GM12878 (cell line): Measurements from ENCODE around the gene PRMT7. TPM values are rescaled to one million over a fixed set of nuclear protein-coding genes. Genes with fewer than 3 reads are reported as not detected.

Experiments
- ATAC-seq: fragments of 200-7000 bp; cut with Tn5 transposase; 3 replicates; pipeline ENCODE4 v1.9.1; 2020; ENCODE audit warnings: mild to moderate bottlenecking, moderate library complexity
- BruUV-seq: library from RNA; stranded (reverse); fragments of 400-500 nt; replicated peaks from 2 replicates; lab custom pipeline; 2021; lab: Mats Ljungman, UMichigan
- CTCF ChIA-PET: fragments of 300-600 bp; sonication (Branson Sonifier 250); formaldehyde crosslinking; extraction: SDS; loops from one replicate; lab custom pipeline; 2021; ENCODE audit warnings: inconsistent platforms; lab: Yijun Ruan, JAX
- POLR2A ChIA-PET: fragments of 350-600 bp; formaldehyde crosslinking; extraction: SDS; loops from one replicate; lab custom pipeline; 2021; ENCODE audit warnings: inconsistent platforms; lab: Charles Lee
- RAD21 ChIA-PET: fragments of 300-600 bp; sonication (Branson Sonifier 250); formaldehyde crosslinking; loops from one replicate; lab custom pipeline; 2023; ENCODE audit warnings: antibody characterized with exemption; ENCODE audit not compliant: unreplicated experiment; lab: Charles Lee
- SMC1A ChIA-PET: fragments of 300-600 bp; sonication (Branson Sonifier 250); formaldehyde crosslinking; loops from one replicate; lab custom pipeline; 2023; ENCODE audit not compliant: unreplicated experiment, uncharacterized antibody; lab: Charles Lee
- DNase-seq: peaks from one replicate; pipeline ENCODE4 v3.0.0-alpha.2; 2011; ENCODE audit warnings: low read depth, low spot score
- FAIRE-seq: peaks from 3 replicates; lab custom pipeline; 2011; peaks lifted over from hg19 to GRCh38; lab: Jason Lieb, UNC
- H2AFZ ChIP-seq: 2 replicates; pipeline ENCODE4 v1.6.0; 2011; ENCODE audit warnings: low read depth, low read length, control low read depth; ENCODE audit not compliant: control insufficient read depth
- H3K27ac ChIP-seq: 2 replicates; pipeline ENCODE4 v1.5.1; 2011; ENCODE audit warnings: control low read depth; ENCODE audit not compliant: control insufficient read depth, insufficient read depth
- H3K27me3 ChIP-seq, 2 experiments: replicated peaks in 1 of 2; 2 replicates each; pipeline versions ENCODE4 v1.6.0 to v1.6.1; 2011; ENCODE audit warnings: low read length in 1 of 2; ENCODE audit not compliant: control insufficient read depth in 2 of 2, insufficient read depth in 2 of 2
- H3K36me3 ChIP-seq, 2 experiments: 2 replicates each; pipeline ENCODE4 v1.5.1; 2011; ENCODE audit warnings: low read length in 1 of 2; ENCODE audit not compliant: control insufficient read depth in 2 of 2, insufficient read depth in 2 of 2
- H3K4me1 ChIP-seq: 2 replicates; pipeline ENCODE4 v1.6.1; 2011; ENCODE audit warnings: mild to moderate bottlenecking, low read length, moderate library complexity, mixed read lengths; ENCODE audit not compliant: control insufficient read depth, insufficient read depth
- H3K4me2 ChIP-seq: 2 replicates; pipeline ENCODE4 v1.6.0; 2011; ENCODE audit warnings: control low read depth; ENCODE audit not compliant: control insufficient read depth, insufficient read depth
- H3K4me3 ChIP-seq: fragments of 200-600 bp; sonication (generic); 2 replicates; pipeline ENCODE4 v1.5.1; 2016
- H3K79me2 ChIP-seq: 2 replicates; pipeline ENCODE4 v1.6.0; 2011; ENCODE audit warnings: low read length; ENCODE audit not compliant: control insufficient read depth, insufficient read depth
- H3K9ac ChIP-seq: 2 replicates; pipeline ENCODE4 v1.8.0; 2011; ENCODE audit warnings: low read length, control low read depth, mixed read lengths; ENCODE audit not compliant: control insufficient read depth, insufficient read depth
- H3K9me3 ChIP-seq: replicated peaks from 3 replicates; pipeline ENCODE4 v1.5.1; 2011; ENCODE audit warnings: mild to moderate bottlenecking, low read length; ENCODE audit not compliant: control insufficient read depth, insufficient read depth
- H4K20me1 ChIP-seq: 2 replicates; pipeline ENCODE4 v1.6.0; 2011; ENCODE audit not compliant: control insufficient read depth, insufficient read depth
- ATF7 ChIP-seq: fragments of 450-650 bp; IDR thresholded peaks from 2 replicates; pipeline ENCODE4 v1.6.1; 2016; ENCODE audit warnings: low read depth, mild to moderate bottlenecking
- BCL11A ChIP-seq: IDR thresholded peaks from 2 replicates; pipeline ENCODE4 v1.6.1; 2011; ENCODE audit warnings: low read depth, low read length
- HDAC2 ChIP-seq: fragments of 200-600 bp; sonication (generic); IDR thresholded peaks from 2 replicates; pipeline ENCODE4 v1.6.1; 2017
- IKZF2 ChIP-seq, 2 experiments: fragments of 450-650 bp; IDR thresholded peaks; 2 replicates each; pipeline ENCODE4 v1.6.1; 2017; ENCODE audit warnings: mild to moderate bottlenecking in 2 of 2, moderate library complexity in 2 of 2
- NBN ChIP-seq: fragments of 450-650 bp; IDR thresholded peaks from 2 replicates; pipeline ENCODE4 v1.6.1; 2016
- NFYB ChIP-seq: IDR thresholded peaks from 2 replicates; pipeline ENCODE4 v1.6.1; 2011; ENCODE audit warnings: low read depth, mild to moderate bottlenecking, low read length, improper control_type of control experiment, moderate library complexity; ENCODE audit not compliant: insufficient read depth
- POLR2AphosphoS2 ChIP-seq: IDR thresholded peaks from 2 replicates; pipeline ENCODE4 v1.6.1; 2011; ENCODE audit warnings: low read depth, mild to moderate bottlenecking, low read length, improper control_type of control experiment, moderate library complexity
- SIN3A ChIP-seq: IDR thresholded peaks from 2 replicates; pipeline ENCODE4 v1.6.1; 2012; ENCODE audit warnings: low read depth, low read length, improper control_type of control experiment
- SPI1 ChIP-seq: IDR thresholded peaks from 2 replicates; pipeline ENCODE4 v1.6.1; 2011; ENCODE audit warnings: low read depth, mild to moderate bottlenecking, low read length, moderate library complexity, borderline replicate concordance; ENCODE audit not compliant: insufficient read depth
- SREBF2 ChIP-seq: IDR thresholded peaks from 2 replicates; pipeline ENCODE4 v1.6.1; 2012; ENCODE audit warnings: mild to moderate bottlenecking, low read length
- STAT3 ChIP-seq: IDR thresholded peaks from 2 replicates; pipeline ENCODE4 v1.6.1; 2011; ENCODE audit warnings: low read depth, low read length, improper control_type of control experiment
- SUPT20H ChIP-seq: IDR thresholded peaks from 2 replicates; pipeline ENCODE4 v1.6.1; 2011; ENCODE audit warnings: low read depth, mild to moderate bottlenecking, low read length, moderate library complexity, borderline replicate concordance; ENCODE audit not compliant: control insufficient read depth
- TCF3 ChIP-seq: IDR thresholded peaks from 2 replicates; pipeline ENCODE4 v1.6.1; 2012; ENCODE audit warnings: low read depth, mild to moderate bottlenecking, low read length, borderline replicate concordance; ENCODE audit not compliant: insufficient read depth
- ZBTB4 ChIP-seq: fragments of 450-650 bp; formaldehyde crosslinking; IDR thresholded peaks from 2 replicates; pipeline ENCODE4 v1.4.0; 2022; ENCODE audit warnings: mild to moderate bottlenecking, moderate library complexity
- ZNF384 ChIP-seq: IDR thresholded peaks from 2 replicates; pipeline ENCODE4 v1.6.1; 2012; ENCODE audit warnings: low read depth, mild to moderate bottlenecking, low read length, improper control_type of control experiment, borderline replicate concordance
- ZNF592 ChIP-seq: fragments of 450-650 bp; IDR thresholded peaks from 2 replicates; pipeline ENCODE4 v1.6.1; 2017; ENCODE audit warnings: mild to moderate bottlenecking, moderate library complexity
- WGBS: methylation state at CpG from one replicate; pipeline ENCODE4 v1.1.6; 2016; ENCODE audit warnings: low lambda C conversion rate; ENCODE audit not compliant: insufficient replicate concordance, insufficient coverage; ENCODE audit errors: missing lambda C conversion rate; 5-methylcytosine and 5-hydroxymethylcytosine counted together
- in situ Hi-C: fragments of 300-500 bp; cut with MboI; formaldehyde crosslinking; loops from 9 replicates; pipeline ENCODE4 v1.14.3; 2018; ENCODE audit warnings: mixed read lengths
- intact Hi-C: fragments of 100-400 bp; cut with micrococcal nuclease; formaldehyde crosslinking; loops from one replicate; pipeline ENCODE4 v1.14.2; 2022; ENCODE audit not compliant: unreplicated experiment
- polyA plus RNA-seq, 11 experiments: library from polyadenylated mRNA; depleted of rRNA in 4 of 11; unstranded in 6 of 11; stranded (reverse) in 5 of 11; fragments of >200 nt; fragmentation: Nextera tagmentation in 4 of 11; fragmentation: Illumina TruSeq in 1 of 11; extraction: Ambion mirVana in 4 of 11; extraction: Trizol in 1 of 11; gene quantifications; 1 replicate in 1 of 11; 2 replicates in 10 of 11; pipeline versions ENCODE4 v1.2.1 to v1.2.3, GENCODE V29; 2011 to 2016; ENCODE audit warnings: inconsistent platforms in 2 of 11, missing spikeins in 2 of 11, low read depth in 1 of 11
- total RNA-seq, 4 experiments: library from RNA; depleted of rRNA in 3 of 4; stranded (reverse); fragments of >200 nt in 3 of 4; fragmentation: Illumina TruSeq in 1 of 4; extraction: Trizol in 1 of 4; gene quantifications; 2 replicates each; pipeline versions ENCODE4 v1.2.1 to v1.2.3, GENCODE V29; 2013 to 2021

Gene PRMT7
- total and polyA plus RNA-seq, 10 of the 15 experiments (the other 5 are each of a cell fraction or from before 2014, with no cell fraction given): 5.1 to 56.1 (median 42.0) TPM

DNA sequence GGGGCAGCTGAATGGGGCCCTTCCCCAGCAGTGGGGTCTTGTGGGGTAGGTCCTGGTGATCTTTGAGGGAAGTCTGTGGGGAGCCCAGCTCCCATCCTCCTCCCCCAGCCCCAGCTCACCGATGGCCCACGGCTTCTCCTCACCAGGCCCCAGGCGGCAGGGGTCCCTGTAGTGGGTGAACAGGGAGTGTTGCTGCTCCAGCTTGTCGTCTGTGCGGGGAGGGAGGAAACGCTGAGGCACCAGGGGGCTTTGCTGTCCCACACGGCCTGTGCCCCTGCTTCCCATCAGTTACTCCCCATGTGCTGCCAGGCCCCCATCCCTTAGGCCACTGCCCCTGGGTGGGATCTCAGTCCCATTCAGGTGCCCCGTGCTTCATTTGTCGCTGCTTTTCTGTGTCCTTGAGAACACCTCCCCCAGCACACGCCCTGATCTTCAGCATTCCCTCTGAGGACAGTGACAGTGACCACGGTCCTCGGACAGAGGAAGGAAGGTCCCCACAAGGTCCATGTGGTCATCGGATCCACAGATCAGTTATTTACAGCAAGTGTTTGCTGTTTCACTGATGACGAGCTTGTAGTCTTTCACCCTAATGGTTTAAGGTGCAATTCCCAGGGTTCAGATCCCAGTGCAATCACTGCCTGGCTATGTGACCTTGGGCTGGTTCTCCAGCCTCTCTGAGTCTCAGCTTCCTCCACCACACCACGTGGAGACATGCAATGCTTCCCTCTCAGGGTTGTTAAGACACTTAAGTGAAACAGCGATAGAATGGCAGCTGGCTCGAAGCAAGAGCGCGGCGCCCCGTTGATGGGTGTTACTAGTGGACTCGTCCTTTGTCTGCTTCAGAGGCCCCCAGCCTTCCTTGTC, 53.1 kb downstream of the PRMT7 start:
- in situ Hi-C loops: no loop called here
- no peak overlapping the region for H2AFZ ChIP-seq
- H3K4me1 ChIP-seq: peaks cover 23% of the 10 kb centered on the region
- ChIA-PET POLR2A (interaction anchor here (0.6 kb wide), 1 partner anchor 170 kb away, joined by 4 read pairs; no protein-coding TSS in a partner anchor), SMC1A (interaction anchor here (0.8 to 1.3 kb wide), 3 partner anchors 14 to 119 kb away, joined by 3 to 4 read pairs (median 3); partner anchors contain the start of gene PLA2G15), CTCF (interaction anchor here (0.7 to 1.7 kb wide), 10 partner anchors 15 to 923 kb away, joined by 3 to 8 read pairs (median 4); no protein-coding TSS in a partner anchor), RAD21 (interaction anchor here (1.3 kb wide), 1 partner anchor 102 kb away, joined by 3 read pairs; no protein-coding TSS in a partner anchor)
- no TSS peak for BruUV-seq
- H3K36me3 ChIP-seq: peaks cover 0 to 3% of the 10 kb centered on the region in 2 experiments; a peak in 3 of 4 replicates
- no peaks in the 10 kb centered on the region for H3K9me3 ChIP-seq
- H3K27ac ChIP-seq: no peak overlapping the region
- H3K4me3 ChIP-seq: no peak overlapping the region
- intact Hi-C loops: no loop called here
- 87% methylated on average over 22 of the region's 22 CpGs for WGBS
- FAIRE-seq (no peak), ATAC-seq (no peak), DNase-seq (no peak)
- H3K9ac ChIP-seq: no peak overlapping the region
- no peaks in the 10 kb centered on the region for H3K27me3 ChIP-seq
- H4K20me1 ChIP-seq: no peaks in the 10 kb centered on the region
- no peaks in the 10 kb centered on the region for H3K79me2 ChIP-seq
- H3K4me2 ChIP-seq: no peak overlapping the region
- TF ChIP-seq ATF7: no peak
- TF ChIP-seq SIN3A: no peak
- TF ChIP-seq NBN: no peak
- no peak for TF ChIP-seq HDAC2
- no peak for TF ChIP-seq ZNF384
- no peak for TF ChIP-seq NFYB
- no peak for TF ChIP-seq POLR2AphosphoS2
- TF ChIP-seq SREBF2: no peak
- no peak for TF ChIP-seq BCL11A
- no peak for TF ChIP-seq SUPT20H
- TF ChIP-seq SPI1: no peak
- no peak for TF ChIP-seq TCF3
- no peak for TF ChIP-seq ZBTB4
- TF ChIP-seq IKZF2 (IDR thresholded peaks at IDR 0.05): no peak
- no peak for TF ChIP-seq STAT3
- no peak for TF ChIP-seq ZNF592
